Skeletal muscle satellite cell (primary cell): ENCODE measurements around the gene OPRL1.
"Not testable (repeated sequence)": the region's sequence is repeated elsewhere in the genome, so short reads cannot be mapped to it uniquely, and the experiment has no call there.

Experiments
- H3K27me3 ChIP-seq: 2 replicates; pipeline ENCODE4 v1.7.0; 2013; ENCODE audit warnings: low read length; ENCODE audit not compliant: control insufficient read depth, insufficient read depth
- H3K36me3 ChIP-seq: 2 replicates; pipeline ENCODE4 v1.7.0; 2013; ENCODE audit warnings: mild to moderate bottlenecking, control low read depth, low read length; ENCODE audit not compliant: insufficient read depth
- H3K4me1 ChIP-seq: 2 replicates; pipeline ENCODE4 v1.7.0; 2013; ENCODE audit warnings: low read length; ENCODE audit not compliant: control insufficient read depth, insufficient read depth
- H3K4me2 ChIP-seq: 2 replicates; pipeline ENCODE4 v1.7.0; 2013; ENCODE audit warnings: mild to moderate bottlenecking, low read length
- H3K4me3 ChIP-seq: 2 replicates; pipeline ENCODE4 v1.7.0; 2013; ENCODE audit warnings: low read length
- H3K9ac ChIP-seq: 2 replicates; pipeline ENCODE4 v1.7.0; 2013; ENCODE audit warnings: mild to moderate bottlenecking, low read depth, low read length, moderate library complexity
- H3K9me3 ChIP-seq: replicated peaks from 2 replicates; pipeline ENCODE4 v1.7.0; 2013; ENCODE audit warnings: mild to moderate bottlenecking, control low read depth, low read length

The OPRL1 gene

DNA sequence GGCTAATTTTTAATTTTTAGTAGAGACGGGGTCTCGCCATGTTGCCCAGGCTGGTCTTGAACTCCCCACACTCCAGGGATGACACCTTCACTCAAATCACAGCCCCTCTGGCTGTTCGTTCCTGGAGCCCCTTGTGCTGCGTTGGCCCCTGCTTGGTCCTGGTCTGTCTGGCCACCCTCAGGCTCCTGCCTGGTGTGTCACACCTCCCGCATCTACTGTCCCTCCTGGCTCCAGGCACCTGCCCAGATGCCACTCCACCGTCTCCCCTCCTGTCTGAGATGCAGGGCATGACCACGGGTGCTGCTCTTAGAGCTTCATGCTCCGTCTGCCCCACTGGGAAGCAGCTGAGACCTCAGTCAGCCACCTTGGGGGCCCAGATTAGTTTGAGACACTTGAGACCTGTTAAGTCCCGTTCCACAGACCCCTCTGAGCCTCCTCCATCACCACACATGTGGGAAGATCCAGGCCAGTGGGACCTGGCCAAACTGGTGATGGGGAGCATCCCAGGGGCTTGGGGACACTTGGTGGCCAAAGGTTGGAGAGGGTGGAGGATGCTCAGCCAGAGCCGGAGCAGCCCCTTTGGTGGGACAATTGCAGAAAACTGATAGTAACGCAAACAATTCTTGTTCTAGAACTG, 49.4 kb downstream of the OPRL1 start:
- no peaks in the 10 kb centered on the region for H3K4me1 ChIP-seq
- no peak overlapping the region for H3K4me3 ChIP-seq
- H3K27me3 ChIP-seq: peaks cover 23% of the 10 kb centered on the region
- H3K9ac ChIP-seq: no peak overlapping the region
- H3K9me3 ChIP-seq: no peaks in the 10 kb centered on the region
- H3K4me2 ChIP-seq: no peak overlapping the region
- no peaks in the 10 kb centered on the region for H3K36me3 ChIP-seq

DNA sequence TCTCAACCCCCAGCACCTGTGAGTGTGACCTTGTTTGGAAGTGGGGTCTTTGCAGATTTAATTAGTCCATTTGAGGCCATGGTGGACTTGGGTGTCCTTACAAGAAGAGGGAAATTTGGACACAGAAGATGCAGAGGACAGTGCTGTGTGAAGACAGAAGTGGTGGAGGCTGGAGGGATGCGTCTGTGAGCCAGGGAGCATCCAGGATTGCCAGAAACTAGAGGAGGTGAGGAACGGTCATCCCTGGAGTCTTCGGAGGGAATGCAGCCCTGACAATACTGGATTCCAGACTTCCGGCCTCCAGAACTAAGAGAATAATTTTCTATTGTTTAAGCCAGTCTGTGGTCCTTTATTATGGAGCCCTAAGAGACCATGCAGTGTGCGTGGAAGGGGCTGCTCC, 50.4 kb downstream of the OPRL1 start:
- Histone ChIP-seq H3K27me3 (peaks cover 18% of the 10 kb centered on the region), H3K9me3 (no peaks in the 10 kb centered on the region), H3K4me1 (no peaks in the 10 kb centered on the region), H3K36me3 (no peaks in the 10 kb centered on the region), H3K9ac (no peak overlapping the region), H3K4me3 (no peak overlapping the region), H3K4me2 (no peak overlapping the region)

DNA sequence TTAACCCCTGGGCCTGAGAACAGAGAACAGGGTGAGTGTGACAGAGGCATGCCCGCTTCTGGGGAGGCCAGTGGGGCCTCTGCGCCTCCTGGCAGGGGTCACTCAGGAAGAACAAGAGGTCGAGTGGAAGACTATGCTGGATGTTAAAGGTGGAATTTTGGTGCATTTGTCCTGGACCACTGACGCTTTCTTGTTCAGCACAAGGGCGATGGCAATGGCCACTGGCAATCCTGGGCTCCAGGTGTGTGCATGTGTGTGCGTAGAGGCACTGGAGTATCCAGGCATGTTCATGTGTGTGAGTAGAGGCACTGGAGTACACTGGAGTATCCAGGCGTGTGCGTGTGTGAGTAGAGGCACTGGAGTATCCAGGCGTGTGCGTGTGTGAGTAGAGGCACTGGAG, 51.0 kb downstream of the OPRL1 start:
- no peaks in the 10 kb centered on the region for H3K9me3 ChIP-seq
- H3K9ac ChIP-seq: no peak overlapping the region
- no peak overlapping the region for H3K4me3 ChIP-seq
- no peak overlapping the region for H3K4me2 ChIP-seq
- H3K4me1 ChIP-seq: no peaks in the 10 kb centered on the region
- H3K27me3 ChIP-seq: peaks cover 18% of the 10 kb centered on the region
- H3K36me3 ChIP-seq: no peaks in the 10 kb centered on the region

DNA sequence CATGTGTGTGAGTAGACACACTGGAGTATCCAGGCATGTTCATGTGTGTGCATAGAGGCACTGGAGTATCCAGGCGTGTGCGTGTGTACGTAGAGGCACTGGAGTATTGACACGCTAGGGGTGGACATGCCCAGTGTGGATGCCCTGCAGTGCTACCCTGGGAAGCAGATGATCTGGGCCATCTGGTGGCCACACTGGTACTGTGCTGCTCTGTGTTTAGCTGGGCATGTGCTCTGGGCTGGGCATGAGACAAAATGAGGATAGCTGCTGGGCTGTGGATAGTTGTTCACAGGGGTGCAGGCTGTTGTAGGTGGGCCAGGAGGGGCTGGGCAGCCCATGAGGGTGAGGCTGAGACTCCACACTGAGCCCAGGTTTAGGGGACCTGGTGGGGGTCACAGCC, 51.5 kb downstream of the OPRL1 start:
- H3K27me3 ChIP-seq: peaks cover 18% of the 10 kb centered on the region
- H3K4me3 ChIP-seq: no peak overlapping the region
- H3K9ac ChIP-seq: no peak overlapping the region
- no peaks in the 10 kb centered on the region for H3K4me1 ChIP-seq
- H3K36me3 ChIP-seq: no peaks in the 10 kb centered on the region
- H3K9me3 ChIP-seq: no peaks in the 10 kb centered on the region
- H3K4me2 ChIP-seq: no peak overlapping the region

DNA sequence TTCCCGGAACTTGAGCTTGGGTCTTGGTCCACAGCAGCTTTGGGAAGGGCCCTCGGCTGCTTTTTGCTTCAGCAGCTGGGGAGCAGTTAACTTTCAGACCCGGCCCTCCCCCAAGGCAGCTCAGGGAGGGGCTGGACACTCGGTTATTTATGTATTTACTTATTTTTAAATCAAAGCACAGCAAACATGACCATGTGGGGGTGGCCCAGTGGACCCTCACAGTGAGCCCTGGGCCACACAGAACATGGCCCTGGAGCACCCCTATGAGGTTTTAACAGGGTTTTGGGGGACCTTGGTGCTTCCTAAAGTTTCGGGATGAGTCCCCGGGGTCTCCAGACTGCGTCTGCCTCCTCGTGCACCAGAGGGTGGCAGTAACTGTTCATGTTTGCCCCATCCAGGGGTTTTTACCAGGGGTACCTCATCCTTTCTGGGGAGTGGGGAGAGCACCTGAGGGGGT, 54.1 kb downstream of the OPRL1 start:
- Histone ChIP-seq H3K36me3 (no peaks in the 10 kb centered on the region), H3K9me3 (no peaks in the 10 kb centered on the region), H3K9ac (no peak overlapping the region), H3K4me1 (no peaks in the 10 kb centered on the region), H3K4me2 (no peak overlapping the region), H3K27me3 (peaks cover 10% of the 10 kb centered on the region), H3K4me3 (no peak overlapping the region)

DNA sequence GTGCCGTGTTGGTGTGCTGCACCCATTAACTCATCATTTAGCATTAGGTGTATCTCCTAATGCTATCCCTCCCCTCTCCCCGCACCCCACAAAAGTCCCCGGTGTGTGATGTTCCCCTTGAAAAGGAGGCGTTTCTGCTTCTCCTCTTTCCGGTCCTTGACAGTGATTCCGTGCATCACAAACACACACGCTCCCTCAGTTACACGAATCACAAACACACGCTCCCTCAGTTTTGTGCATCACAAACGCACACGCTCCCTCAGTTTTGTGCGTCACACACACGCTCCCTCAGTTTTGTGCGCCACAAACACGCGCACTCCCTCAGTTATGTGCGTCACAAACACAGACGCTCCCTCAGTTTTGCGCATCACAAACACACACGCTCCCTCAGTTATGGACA, 54.9 kb downstream of the OPRL1 start:
- H3K9ac ChIP-seq, H3K4me2 ChIP-seq, H3K4me1 ChIP-seq, H3K36me3 ChIP-seq, H3K27me3 ChIP-seq, H3K4me3 ChIP-seq, H3K9me3 ChIP-seq: not testable (repeated sequence)

DNA sequence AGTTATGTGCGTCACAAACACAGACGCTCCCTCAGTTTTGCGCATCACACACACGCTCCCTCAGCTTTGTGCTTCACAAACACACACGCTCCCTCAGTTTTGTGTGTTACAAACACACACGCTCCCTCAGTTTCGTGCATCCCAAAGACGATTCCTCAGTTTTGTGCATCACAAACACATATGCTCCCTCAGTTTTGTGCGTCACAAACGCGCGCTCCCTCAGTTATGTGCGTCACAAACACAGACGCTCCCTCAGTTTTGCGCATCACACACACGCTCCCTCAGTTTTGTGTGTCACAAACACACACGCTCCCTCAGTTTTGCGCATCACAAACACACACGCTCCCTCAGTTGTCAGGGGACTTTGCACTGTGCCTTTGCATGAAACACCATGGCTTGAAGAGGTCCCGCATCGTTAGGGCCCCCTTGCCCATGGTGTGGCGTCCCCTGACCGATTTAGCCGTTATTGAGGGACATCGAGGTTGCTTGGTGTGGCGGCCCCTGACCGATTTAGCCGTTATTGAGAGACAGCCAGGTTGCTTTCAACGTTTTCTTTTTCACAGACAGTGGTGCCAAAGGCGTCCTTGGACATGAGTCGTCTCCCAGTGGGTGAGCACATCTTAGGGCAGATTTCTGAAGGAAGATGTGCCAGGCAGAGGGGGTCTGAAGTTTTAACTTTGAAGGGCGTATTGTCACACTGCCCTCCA, 56.3 kb downstream of the OPRL1 start:
- H3K36me3 ChIP-seq: no peaks in the 10 kb centered on the region
- no peaks in the 10 kb centered on the region for H3K4me1 ChIP-seq
- H3K9me3 ChIP-seq: no peaks in the 10 kb centered on the region
- no peak overlapping the region for H3K4me3 ChIP-seq
- H3K4me2 ChIP-seq: no peak overlapping the region
- H3K27me3 ChIP-seq: peaks cover 16% of the 10 kb centered on the region
- no peak overlapping the region for H3K9ac ChIP-seq

DNA sequence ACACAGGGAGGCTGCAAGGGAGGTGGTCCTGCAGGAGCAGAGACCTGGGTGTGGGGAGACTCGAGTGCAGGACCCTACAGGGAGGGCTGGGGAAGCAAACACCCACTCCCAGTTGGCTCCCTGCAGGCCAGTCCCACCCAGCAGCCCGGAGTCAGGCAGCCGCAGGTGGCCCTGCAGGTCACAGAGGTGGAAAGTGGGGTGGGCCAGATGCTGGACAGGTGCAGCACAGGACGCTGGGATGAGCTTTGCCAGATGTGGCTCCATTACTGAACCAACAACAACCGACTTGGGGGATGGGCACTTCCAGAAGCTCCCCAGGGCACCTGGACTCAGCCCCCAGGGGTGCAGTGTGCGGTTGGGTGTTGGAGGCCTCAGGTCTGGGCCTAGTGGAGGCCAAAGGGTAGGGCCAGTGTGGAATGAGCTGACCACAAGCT, 57.7 kb downstream of the OPRL1 start:
- Histone ChIP-seq H3K4me3 (no peak overlapping the region), H3K9ac (no peak overlapping the region), H3K4me2 (no peak overlapping the region), H3K36me3 (no peaks in the 10 kb centered on the region), H3K27me3 (peaks cover 22% of the 10 kb centered on the region), H3K4me1 (no peaks in the 10 kb centered on the region), H3K9me3 (no peaks in the 10 kb centered on the region)

DNA sequence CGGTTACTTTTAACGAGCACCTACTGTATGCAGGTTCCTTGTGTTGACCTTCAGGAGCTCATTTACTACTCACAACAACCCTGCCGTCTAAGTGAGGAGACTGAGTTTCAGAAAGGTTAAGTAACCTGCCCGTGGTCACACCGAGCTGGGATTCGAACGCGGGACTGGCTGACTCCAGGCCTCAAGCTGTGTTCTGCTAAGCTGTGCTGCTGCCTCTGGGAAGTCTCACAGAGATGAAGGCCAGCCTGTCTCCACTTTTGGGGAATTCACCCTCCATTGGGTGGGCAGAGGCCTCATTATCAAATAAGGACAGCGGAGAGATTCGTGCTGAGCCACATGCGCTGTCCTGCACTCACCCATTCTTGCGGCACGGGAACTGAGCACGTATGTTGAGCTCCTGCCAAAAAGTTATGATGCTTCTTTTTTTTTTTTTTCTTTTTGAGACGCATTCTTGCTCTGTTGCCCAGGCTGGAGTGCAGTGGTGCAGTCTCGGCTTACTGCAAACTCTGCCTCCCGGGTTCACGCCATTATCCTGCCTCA, 58.5 kb downstream of the OPRL1 start:
- Histone ChIP-seq H3K4me1 (no peaks in the 10 kb centered on the region), H3K4me3 (no peak overlapping the region), H3K36me3 (no peaks in the 10 kb centered on the region), H3K9me3 (no peaks in the 10 kb centered on the region), H3K9ac (no peak overlapping the region), H3K27me3 (peaks cover 22% of the 10 kb centered on the region), H3K4me2 (no peak overlapping the region)

DNA sequence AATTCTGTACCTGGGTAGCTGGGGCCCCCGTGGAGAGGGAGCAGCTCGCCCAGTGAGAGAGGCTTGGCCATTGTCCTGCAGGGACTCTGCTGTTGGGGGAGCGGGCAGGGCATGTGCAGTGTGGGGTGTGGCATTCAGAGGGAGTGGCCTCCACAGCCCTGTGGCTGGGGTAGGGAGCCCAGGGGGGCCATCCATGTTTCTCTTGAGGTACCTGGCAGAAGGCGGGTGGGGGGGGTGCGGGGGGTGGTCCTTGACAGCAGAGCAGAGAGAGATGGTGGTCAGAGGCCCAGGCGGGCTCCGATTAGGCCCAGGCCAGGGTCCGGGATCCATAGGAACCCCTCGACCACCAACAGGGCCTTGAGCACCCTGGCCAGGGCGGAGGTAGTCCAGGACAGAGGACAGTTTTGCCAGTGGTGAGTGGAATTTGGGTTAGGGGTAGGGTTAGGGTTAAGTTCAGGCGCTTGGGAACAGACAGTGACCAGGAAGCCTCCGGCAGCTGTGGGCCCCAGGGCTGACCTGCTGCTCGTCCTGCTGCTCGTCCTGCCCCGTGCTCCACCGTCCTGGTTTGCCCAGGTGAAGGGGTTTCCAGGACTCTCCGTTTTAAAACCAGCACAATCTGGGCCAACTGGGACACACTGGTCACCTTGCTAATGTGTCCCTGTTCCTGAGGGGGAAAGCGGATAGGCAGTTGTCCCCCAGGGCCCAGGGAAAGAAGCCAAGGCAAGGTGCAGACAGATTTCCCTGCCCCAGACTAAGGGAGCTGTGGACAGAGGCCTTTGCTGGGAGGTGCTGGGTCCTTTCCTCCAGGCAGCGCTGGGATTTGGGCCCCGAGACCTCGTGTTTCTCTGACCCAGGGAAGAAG, 59.5 kb downstream of the OPRL1 start:
- Histone ChIP-seq H3K4me1 (no peaks in the 10 kb centered on the region), H3K4me2 (no peak overlapping the region), H3K36me3 (no peaks in the 10 kb centered on the region), H3K4me3 (no peak overlapping the region), H3K9me3 (no peaks in the 10 kb centered on the region), H3K27me3 (peaks cover 22% of the 10 kb centered on the region), H3K9ac (no peak overlapping the region)
